H1 (cell line): ENCODE results near the gene NLRP3. TPM values are rescaled to one million over a fixed set of nuclear protein-coding genes. Genes with fewer than 3 reads are reported as not detected.

Experiments used
- CTCF ChIA-PET: fragments of 300-600 bp; sonication (Branson Sonifier 250); formaldehyde crosslinking; loops from one replicate; lab custom pipeline; 2021; ENCODE audit not compliant: partially characterized antibody; lab: Charles Lee
- POLR2A ChIA-PET: fragments of 300-600 bp; sonication (Branson Sonifier 250); formaldehyde crosslinking; loops from one replicate; lab custom pipeline; 2021; ENCODE audit warnings: inconsistent platforms; ENCODE audit not compliant: partially characterized antibody; lab: Charles Lee
- DNase-seq, 2 experiments: peaks; one replicate each; pipeline versions ENCODE4 v3.0.0 to v3.0.0-alpha.2; 2010 to 2022; ENCODE audit warnings: low spot score in 2 of 2, low read depth in 1 of 2, mixed read lengths in 1 of 2
- FAIRE-seq: peaks from 2 replicates; lab custom pipeline; 2011; peaks lifted over from hg19 to GRCh38; lab: Jason Lieb, UNC
- H2AFZ ChIP-seq: 2 replicates; pipeline ENCODE4 v1.8.1; 2012; ENCODE audit warnings: low read length, inconsistent platforms
- H2AK5ac ChIP-seq: 2 replicates; pipeline ENCODE4 v1.6.1; 2013; ENCODE audit warnings: low read depth, low read length
- H2BK120ac ChIP-seq: replicated peaks from 2 replicates; pipeline ENCODE3; 2013; ENCODE audit warnings: low read depth, low read length, inconsistent platforms
- H2BK12ac ChIP-seq: 2 replicates; pipeline ENCODE4 v1.6.1; 2013; ENCODE audit warnings: low read depth, low read length
- H2BK15ac ChIP-seq: 2 replicates; pipeline ENCODE4 v1.6.1; 2013; ENCODE audit warnings: low read length
- H2BK20ac ChIP-seq: 2 replicates; pipeline ENCODE4 v1.6.1; 2013; ENCODE audit warnings: low read length
- H2BK5ac ChIP-seq: 2 replicates; pipeline ENCODE4 v1.6.1; 2013; ENCODE audit warnings: low read depth, low read length
- H3K14ac ChIP-seq: 2 replicates; pipeline ENCODE4 v1.6.1; 2013; ENCODE audit warnings: inconsistent platforms; ENCODE audit not compliant: insufficient read length
- H3K18ac ChIP-seq: 2 replicates; pipeline ENCODE4 v1.6.1; 2013; ENCODE audit warnings: low read length; ENCODE audit errors: extremely low read depth
- H3K23ac ChIP-seq: 2 replicates; pipeline ENCODE4 v1.6.1; 2013; ENCODE audit warnings: inconsistent platforms; ENCODE audit not compliant: insufficient read length
- H3K23me2 ChIP-seq: 2 replicates; pipeline ENCODE4 v1.6.1; 2013; ENCODE audit warnings: low read depth, low read length
- H3K27ac ChIP-seq: 2 replicates; pipeline ENCODE4 v1.6.1; 2011; ENCODE audit warnings: low read depth, low read length, inconsistent platforms
- H3K27me3 ChIP-seq, 4 experiments: replicated peaks in 1 of 4; 1 replicate in 1 of 4; 2 replicates in 3 of 4; pipeline versions ENCODE4 v1.6.1 to v1.8.1; 2011 to 2013; ENCODE audit warnings: low read length in 3 of 4, mild to moderate bottlenecking in 3 of 4, inconsistent platforms in 2 of 4, mixed read lengths in 2 of 4, moderate library complexity in 1 of 4; ENCODE audit not compliant: control insufficient read depth in 3 of 4, insufficient read depth in 3 of 4; ENCODE audit errors: extremely low read depth in 1 of 4
- H3K36me3 ChIP-seq, 4 experiments: 2 replicates each; pipeline versions ENCODE4 v1.6.1 to v1.8.1; 2011 to 2013; ENCODE audit warnings: mild to moderate bottlenecking in 4 of 4, low read length in 3 of 4, moderate library complexity in 2 of 4, control low read depth in 1 of 4, inconsistent platforms in 1 of 4; ENCODE audit not compliant: insufficient read depth in 4 of 4, control insufficient read depth in 2 of 4
- H3K4ac ChIP-seq: replicated peaks from 2 replicates; pipeline ENCODE3; 2013; ENCODE audit warnings: low read length, low read depth, mixed read lengths, inconsistent platforms; ENCODE audit not compliant: insufficient read length
- H3K4me1 ChIP-seq, 4 experiments: replicated peaks in 1 of 4; 1 replicate in 1 of 4; 2 replicates in 3 of 4; pipeline versions ENCODE4 v1.6.1 to v1.8.1; 2011 to 2013; ENCODE audit warnings: low read length in 3 of 4, inconsistent platforms in 2 of 4, mixed read lengths in 1 of 4; ENCODE audit not compliant: insufficient read depth in 4 of 4, control insufficient read depth in 3 of 4
- H3K4me2 ChIP-seq, 2 experiments: 2 replicates each; pipeline versions ENCODE4 v1.6.1 to v1.8.1; 2011 to 2013; ENCODE audit warnings: low read depth in 2 of 2, low read length in 2 of 2, control low read depth in 1 of 2, inconsistent platforms in 1 of 2, mild to moderate bottlenecking in 1 of 2; ENCODE audit not compliant: insufficient read depth in 1 of 2
- H3K4me3 ChIP-seq, 4 experiments: fragments of 200-600, 300-600 bp in 1 of 4; sonication (generic), shearing (Covaris generic), sonication (Bioruptor Twin) in 1 of 4; 2 replicates each; pipeline versions ENCODE4 v1.5.1 to v1.8.1; 2011 to 2016; ENCODE audit warnings: low read length in 4 of 4, low read depth in 3 of 4, control low read depth in 2 of 4, inconsistent platforms in 2 of 4, mild to moderate bottlenecking in 2 of 4, mixed read lengths in 1 of 4, moderate library complexity in 1 of 4; ENCODE audit not compliant: insufficient read depth in 2 of 4; ENCODE audit errors: extremely low read depth in 1 of 4
- H3K56ac ChIP-seq: replicated peaks from 2 replicates; pipeline ENCODE3; 2013; ENCODE audit warnings: low read depth, mild to moderate bottlenecking, mixed read lengths, low read length, inconsistent platforms; ENCODE audit not compliant: insufficient read length
- H3K79me1 ChIP-seq: 2 replicates; pipeline ENCODE4 v1.6.1; 2013; ENCODE audit warnings: low read depth, low read length, control low read depth
- H3K79me2 ChIP-seq, 2 experiments: 2 replicates each; pipeline versions ENCODE4 v1.6.1 to v1.8.1; 2012 to 2013; ENCODE audit warnings: low read length in 2 of 2, mild to moderate bottlenecking in 2 of 2, inconsistent platforms in 1 of 2; ENCODE audit not compliant: insufficient read depth in 2 of 2, control insufficient read depth in 1 of 2
- H3K9ac ChIP-seq, 4 experiments: replicated peaks in 1 of 4; 1 replicate in 1 of 4; 2 replicates in 3 of 4; pipeline versions ENCODE4 v1.6.1 to v1.8.1; 2011 to 2013; ENCODE audit warnings: low read depth in 3 of 4, low read length in 3 of 4, control low read depth in 2 of 4, mild to moderate bottlenecking in 2 of 4, moderate library complexity in 2 of 4, inconsistent platforms in 1 of 4; ENCODE audit errors: extremely low read depth in 1 of 4
- H3K9me3 ChIP-seq, 2 experiments: 2 replicates each; pipeline versions ENCODE4 v1.6.1 to v1.8.1; 2012 to 2013; ENCODE audit warnings: mild to moderate bottlenecking in 2 of 2, moderate library complexity in 2 of 2, control low read depth in 1 of 2, inconsistent platforms in 1 of 2, low read depth in 1 of 2, low read length in 1 of 2, mixed read lengths in 1 of 2; ENCODE audit not compliant: insufficient read depth in 2 of 2
- H4K20me1 ChIP-seq, 2 experiments: replicated peaks in 1 of 2; 2 replicates each; pipeline versions ENCODE3 to v1.8.1; 2011 to 2013; ENCODE audit warnings: inconsistent platforms in 2 of 2, low read length in 2 of 2, mild to moderate bottlenecking in 1 of 2; ENCODE audit not compliant: insufficient read depth in 2 of 2, control insufficient read depth in 1 of 2
- H4K5ac ChIP-seq: 2 replicates; pipeline ENCODE4 v1.6.1; 2013; ENCODE audit warnings: low read length, low read depth, mixed read lengths, inconsistent platforms; ENCODE audit not compliant: insufficient read length
- H4K8ac ChIP-seq: 2 replicates; pipeline ENCODE4 v1.8.0; 2013; ENCODE audit warnings: mild to moderate bottlenecking, moderate library complexity, low read length, inconsistent platforms; ENCODE audit not compliant: insufficient read depth; ENCODE audit errors: extremely low read depth
- H4K91ac ChIP-seq: replicated peaks from 2 replicates; pipeline ENCODE3; 2013; ENCODE audit warnings: low read length, mixed read lengths, inconsistent platforms; ENCODE audit not compliant: insufficient read length
- ASH2L ChIP-seq: fragments of 200-600, 300-600 bp; sonication (generic); IDR thresholded peaks from one replicate; pipeline ENCODE4 v1.7.1; 2017; ENCODE audit warnings: low read length
- CEBPB ChIP-seq: IDR thresholded peaks from 2 replicates; pipeline ENCODE4 v1.6.1; 2012; ENCODE audit warnings: low read depth, low read length
- EP300 ChIP-seq, 2 experiments: IDR thresholded peaks; 1 replicate in 1 of 2; 2 replicates in 1 of 2; pipeline ENCODE4 v1.6.1; 2011 to 2012; ENCODE audit warnings: low read depth in 2 of 2, low read length in 2 of 2, mild to moderate bottlenecking in 2 of 2, borderline replicate concordance in 1 of 2, inconsistent platforms in 1 of 2, moderate library complexity in 1 of 2
- EZH2 ChIP-seq: fragments of 200-600 bp; sonication (generic); IDR thresholded peaks from 2 replicates; pipeline ENCODE4 v1.7.1; 2012; ENCODE audit warnings: low read depth, mild to moderate bottlenecking, moderate library complexity, low read length, inconsistent platforms; ENCODE audit not compliant: severe bottlenecking
- FOSL1 ChIP-seq: IDR thresholded peaks from 2 replicates; pipeline ENCODE4 v1.6.1; 2011; ENCODE audit warnings: mild to moderate bottlenecking, low read depth, low read length, moderate library complexity; ENCODE audit not compliant: insufficient read depth
- POLR2A ChIP-seq, 2 experiments: IDR thresholded peaks; 1 replicate in 1 of 2; 2 replicates in 1 of 2; pipeline ENCODE4 v1.6.1; 2011; ENCODE audit warnings: low read depth in 2 of 2, low read length in 2 of 2, mild to moderate bottlenecking in 2 of 2; ENCODE audit errors: control extremely low read depth in 1 of 2
- RAD21 ChIP-seq, 2 experiments: IDR thresholded peaks in 1 of 2; conservative IDR thresholded peaks in 1 of 2; 2 replicates each; pipeline ENCODE4 v1.6.1; 2011; ENCODE audit warnings: low read depth in 2 of 2, low read length in 2 of 2, improper control_type of control experiment in 1 of 2, inconsistent platforms in 1 of 2, mild to moderate bottlenecking in 1 of 2, moderate library complexity in 1 of 2
- SIRT6 ChIP-seq: IDR thresholded peaks from one replicate; pipeline ENCODE4 v1.7.1; 2012; ENCODE audit warnings: low read length, inconsistent platforms
- SIX5 ChIP-seq: IDR thresholded peaks from 2 replicates; pipeline ENCODE4 v1.6.1; 2011; ENCODE audit warnings: mild to moderate bottlenecking, low read depth, low read length
- SP2 ChIP-seq: IDR thresholded peaks from 2 replicates; pipeline ENCODE4 v1.6.1; 2012; ENCODE audit warnings: mild to moderate bottlenecking, low read length, inconsistent platforms
- SUZ12 ChIP-seq: fragments of 200-600 bp; sonication (generic); IDR thresholded peaks from 2 replicates; pipeline ENCODE4 v1.6.1; 2012; ENCODE audit warnings: mild to moderate bottlenecking, inconsistent platforms, low read length, moderate library complexity, mixed read lengths
- TAF1 ChIP-seq: IDR thresholded peaks from 2 replicates; pipeline ENCODE4 v1.6.1; 2011; ENCODE audit warnings: mild to moderate bottlenecking, low read depth, low read length
- USF2 ChIP-seq: IDR thresholded peaks from 2 replicates; pipeline ENCODE4 v1.6.1; 2011; ENCODE audit warnings: low read length, improper control_type of control experiment
- YY1 ChIP-seq: IDR thresholded peaks from 2 replicates; pipeline ENCODE4 v1.6.1; 2011; ENCODE audit warnings: low read depth, mild to moderate bottlenecking, low read length
- ZNF274 ChIP-seq: IDR thresholded peaks from 2 replicates; pipeline ENCODE4 v1.7.0; 2012; ENCODE audit warnings: low read length, borderline replicate concordance; ENCODE audit errors: extremely low read depth
- WGBS, 2 experiments: shearing (Covaris generic) in 1 of 2; methylation state at CpG; one replicate each; pipeline versions ENCODE4 v1.1.6 to v1.1.7; 2013 to 2015; ENCODE audit warnings: low lambda C conversion rate in 2 of 2, mixed read lengths in 2 of 2, inconsistent platforms in 1 of 2, low coverage in 1 of 2, missing lambda C conversion rate in 1 of 2; ENCODE audit not compliant: insufficient replicate concordance in 2 of 2, insufficient coverage in 1 of 2, insufficient read length in 1 of 2; ENCODE audit errors: extremely low coverage in 1 of 2, missing lambda C conversion rate in 1 of 2; 5-methylcytosine and 5-hydroxymethylcytosine counted together
- polyA plus RNA-seq, 7 experiments: library from polyadenylated mRNA; depleted of rRNA in 3 of 7; stranded (reverse) in 5 of 7; unstranded in 2 of 7; fragments of >200 nt in 5 of 7; fragments of 200-250 nt in 2 of 7; gene quantifications; 1 replicate in 5 of 7; 2 replicates in 1 of 7; 4 replicates in 1 of 7; pipeline versions ENCODE4 v1.2.1 to v1.2.3, GENCODE V29; 2011 to 2013; ENCODE audit warnings: missing spikeins in 2 of 7, mixed read lengths in 2 of 7
- total RNA-seq: library from RNA; stranded (reverse); fragmentation: NEBNext Ultra II Directional; extraction: Animal tissue kit (Norgen Biotek cat#: 25700); gene quantifications from 2 replicates; pipeline ENCODE4 v1.2.1, GENCODE V29; 2021

Gene NLRP3
- total and polyA plus RNA-seq, 2 of the 8 experiments (the other 6 are each of a cell fraction or from before 2014, with no cell fraction given): 0.05 to 0.19 TPM

- ChIA-PET POLR2A (no interaction called here), CTCF (no interaction called here)
- no peaks in the 10 kb centered on the region for H3K4me1 ChIP-seq
- no peak overlapping the region for H4K91ac ChIP-seq
- no peak overlapping the region for H2BK120ac ChIP-seq
- no peaks in the 10 kb centered on the region for H3K23me2 ChIP-seq
- H3K9me3 ChIP-seq: no peaks in the 10 kb centered on the region; a peak in 1 of 4 replicates
- H3K27ac ChIP-seq: no peak overlapping the region
- no peak overlapping the region for H4K8ac ChIP-seq
- no peak for FAIRE-seq
- no peak overlapping the region for H2BK20ac ChIP-seq
- H4K5ac ChIP-seq: no peak overlapping the region
- H3K36me3 ChIP-seq: no peaks in the 10 kb centered on the region
- WGBS, 2 experiments: 90% methylated on average over 5 of the region's 5 CpGs; no CpG with 5 or more reads in 1 of the 2 experiments
- no peak overlapping the region for H2BK5ac ChIP-seq
- no peak overlapping the region for H2AFZ ChIP-seq
- no peak overlapping the region for H3K4ac ChIP-seq
- no peak overlapping the region for H2BK12ac ChIP-seq
- no peaks in the 10 kb centered on the region for H3K79me1 ChIP-seq
- no peak overlapping the region for H2AK5ac ChIP-seq
- H4K20me1 ChIP-seq: no peaks in the 10 kb centered on the region
- DNase-seq: no peak
- no peaks in the 10 kb centered on the region for H3K79me2 ChIP-seq
- H3K14ac ChIP-seq: no peak overlapping the region
- H2BK15ac ChIP-seq: no peak overlapping the region
- no peak overlapping the region for H3K18ac ChIP-seq
- no peak overlapping the region for H3K4me2 ChIP-seq
- H3K27me3 ChIP-seq: no peaks in the 10 kb centered on the region
- no peak overlapping the region for H3K9ac ChIP-seq
- H3K23ac ChIP-seq: no peak overlapping the region
- H3K56ac ChIP-seq: no peak overlapping the region
- no peak overlapping the region for H3K4me3 ChIP-seq
- TF ChIP-seq ASH2L (no peak), YY1 (no peak), FOSL1 (no peak), USF2 (no peak), CEBPB (no peak), SUZ12 (no peak), SIRT6 (no peak), EP300 (IDR thresholded peaks at IDR 0.05; ENCODE audit: borderline replicate concordance in 1 of 2, low read depth in 2 of 2, low read length in 2 of 2) (no peak), EZH2 (no peak), TAF1 (no peak), SIX5 (no peak), ZNF274 (no peak), POLR2A (IDR thresholded peaks at IDR 0.05; ENCODE audit: control extremely low read depth in 1 of 2, low read depth in 2 of 2, low read length in 2 of 2) (no peak), SP2 (no peak), RAD21 (IDR thresholded peaks at IDR 0.05 in 1 of 2, conservative IDR thresholded peaks at IDR 0.05 in 1 of 2; ENCODE audit: low read depth in 2 of 2, low read length in 2 of 2) (no peak)
Observed at GRCh38 chr1:247408100-247408499, 7.9 kb upstream of the NLRP3 start.
